HG02840 (cell line): ENCODE data around the gene DAPK1.

Experiments
- ATAC-seq: cut with Tn5 transposase; IDR thresholded peaks from one replicate; pipeline ENCODE4 v1.9.1; 2021; ENCODE audit warnings: mild to moderate bottlenecking, moderate library complexity, moderate number of reproducible peaks; ENCODE audit not compliant: unreplicated experiment, low FRiP score

Gene DAPK1

DNA sequence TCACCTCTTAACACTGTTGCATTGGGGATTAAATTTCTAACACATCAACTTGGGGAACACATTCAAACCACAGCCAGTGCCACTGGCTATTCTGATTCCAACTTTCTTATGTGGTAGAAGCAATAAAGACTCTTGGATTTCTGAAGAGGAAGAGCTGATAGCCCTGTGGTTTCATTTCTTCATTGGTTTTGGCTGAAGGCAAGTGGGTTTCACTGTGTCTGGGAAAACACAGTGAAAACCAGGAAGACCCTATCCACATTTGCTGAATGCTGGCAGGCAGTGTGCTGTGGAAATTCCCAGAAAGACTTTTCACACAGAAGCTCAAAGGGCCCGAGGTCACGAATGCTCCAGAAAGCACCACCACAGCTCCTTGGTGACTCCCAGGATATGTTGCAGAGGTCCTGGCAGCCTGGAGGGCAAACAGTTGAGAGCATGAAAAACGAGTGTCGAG, 67.1 kb downstream of the DAPK1 start:
- no peak for ATAC-seq

DNA sequence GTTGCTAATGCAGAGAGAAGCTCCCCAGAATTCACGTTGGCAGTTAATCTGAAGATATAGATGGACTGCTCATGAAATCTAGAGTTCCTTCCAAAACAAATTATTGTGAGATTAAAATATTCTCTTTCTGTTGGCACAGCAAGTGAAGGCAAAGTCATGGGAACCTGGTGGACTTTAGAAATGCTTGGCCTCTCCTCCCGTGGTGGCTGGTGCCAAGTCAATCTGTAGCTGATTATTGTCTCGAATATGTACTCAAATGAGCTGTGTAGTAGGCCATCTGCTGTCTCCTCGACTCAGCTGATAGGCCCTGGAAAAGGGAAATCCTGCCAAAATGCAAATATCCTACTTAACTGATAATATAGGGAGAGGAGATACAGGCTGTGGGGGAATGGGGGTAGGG, 69.3 kb downstream of the DAPK1 start:
- ATAC-seq: no peak

DNA sequence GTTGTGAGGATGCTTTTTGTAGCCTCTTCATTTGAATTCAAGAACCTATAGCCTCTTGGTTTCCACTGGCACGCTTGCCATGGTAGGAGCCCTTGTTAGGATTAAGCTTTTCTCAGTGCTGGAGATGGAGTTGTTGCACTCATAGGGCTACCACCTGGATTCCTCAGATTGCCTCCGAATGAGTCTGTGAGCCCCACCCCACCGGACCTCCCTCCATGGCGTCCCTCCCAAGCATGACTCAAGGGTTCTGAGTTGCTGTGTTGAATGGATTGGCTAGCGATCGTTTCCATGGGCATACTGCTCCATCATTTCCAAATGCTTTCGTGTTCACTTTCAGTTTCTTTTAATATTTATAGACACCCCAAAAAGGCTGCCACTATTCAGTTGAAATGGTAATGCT, 69.9 kb downstream of the DAPK1 start:
- no peak for ATAC-seq

DNA sequence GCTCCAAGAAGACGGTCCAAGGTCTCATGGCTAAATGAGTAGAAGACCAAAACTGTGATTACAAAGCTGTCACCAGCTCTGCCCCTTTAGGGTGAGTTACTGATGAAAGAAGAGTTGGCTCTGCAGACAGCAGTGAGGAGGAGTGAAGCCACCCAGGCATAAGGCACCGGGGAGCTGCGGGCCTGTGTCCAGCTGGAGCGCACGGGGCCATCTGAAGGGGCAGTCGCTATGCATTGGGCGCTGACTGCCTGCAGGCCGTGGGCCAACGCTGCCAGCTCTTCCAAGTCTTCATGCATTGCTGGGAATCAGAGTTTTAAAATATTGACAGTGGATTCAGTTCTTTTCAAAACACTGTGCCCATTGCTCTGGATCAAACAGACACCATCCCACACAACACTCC, 70.3 kb downstream of the DAPK1 start:
- ATAC-seq: no peak

DNA sequence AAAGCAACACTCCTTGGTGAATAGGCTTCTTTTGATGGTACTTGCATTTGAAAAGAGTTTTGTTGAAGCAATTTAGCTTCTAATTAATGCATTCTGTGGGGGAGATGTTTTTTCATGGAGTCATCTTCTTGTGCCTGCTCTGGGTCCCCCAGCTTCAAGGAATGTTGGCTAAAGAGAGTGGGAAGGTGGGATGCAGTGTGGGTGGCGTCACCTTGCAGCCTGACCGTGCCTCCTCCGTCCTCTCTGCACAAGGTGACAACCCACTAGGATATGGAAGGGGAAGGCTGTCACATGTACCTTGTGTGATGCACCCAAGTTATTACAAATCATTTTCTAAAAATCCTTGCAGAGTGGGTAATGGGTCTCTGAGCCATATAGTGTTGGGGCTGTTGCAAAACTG, 70.7 kb downstream of the DAPK1 start:
- no peak for ATAC-seq

DNA sequence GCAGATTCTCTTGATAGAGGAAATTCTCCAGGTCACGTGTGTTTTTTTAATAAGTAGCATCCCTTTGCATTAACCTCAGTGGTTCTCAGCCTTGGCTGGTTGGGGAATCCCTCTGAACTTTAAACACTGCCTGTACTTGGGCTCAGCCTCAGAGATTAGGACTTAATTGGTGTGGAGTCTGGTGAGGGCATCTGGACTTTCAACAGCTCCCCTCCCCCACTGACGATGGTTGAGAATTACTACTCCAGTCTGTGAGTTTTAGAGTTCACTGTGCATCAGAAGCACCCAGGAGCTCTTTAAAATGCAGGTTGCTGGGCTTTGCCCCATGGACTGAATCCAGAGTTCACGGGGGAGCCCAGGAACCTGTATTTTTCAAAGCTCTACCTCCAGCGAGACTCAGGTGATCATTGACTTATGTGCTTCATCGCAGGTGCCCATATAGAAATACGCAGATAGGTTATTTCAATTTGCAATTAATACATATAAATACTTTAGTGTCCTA, 71.4 kb downstream of the DAPK1 start:
- ATAC-seq: no peak

DNA sequence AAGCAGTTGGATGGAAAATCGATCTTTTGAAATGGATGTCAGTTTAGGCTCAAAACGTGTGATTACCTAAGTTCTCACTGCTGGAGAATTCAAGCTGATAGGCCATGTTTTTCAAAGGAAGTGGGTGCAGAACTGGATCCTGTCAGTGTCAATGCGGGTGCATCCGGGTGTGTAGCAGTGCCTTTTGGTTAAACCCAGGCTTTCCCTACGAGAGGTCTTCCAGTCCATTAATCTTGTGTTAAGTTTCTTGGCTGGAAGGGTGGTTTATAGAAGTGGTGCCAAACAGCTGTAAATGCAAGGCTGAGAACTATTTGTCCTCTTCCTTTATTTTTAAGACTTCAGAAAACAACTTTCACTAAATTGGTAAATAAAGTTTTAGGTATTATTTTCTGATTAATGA, 71.9 kb downstream of the DAPK1 start:
- ATAC-seq: no peak

DNA sequence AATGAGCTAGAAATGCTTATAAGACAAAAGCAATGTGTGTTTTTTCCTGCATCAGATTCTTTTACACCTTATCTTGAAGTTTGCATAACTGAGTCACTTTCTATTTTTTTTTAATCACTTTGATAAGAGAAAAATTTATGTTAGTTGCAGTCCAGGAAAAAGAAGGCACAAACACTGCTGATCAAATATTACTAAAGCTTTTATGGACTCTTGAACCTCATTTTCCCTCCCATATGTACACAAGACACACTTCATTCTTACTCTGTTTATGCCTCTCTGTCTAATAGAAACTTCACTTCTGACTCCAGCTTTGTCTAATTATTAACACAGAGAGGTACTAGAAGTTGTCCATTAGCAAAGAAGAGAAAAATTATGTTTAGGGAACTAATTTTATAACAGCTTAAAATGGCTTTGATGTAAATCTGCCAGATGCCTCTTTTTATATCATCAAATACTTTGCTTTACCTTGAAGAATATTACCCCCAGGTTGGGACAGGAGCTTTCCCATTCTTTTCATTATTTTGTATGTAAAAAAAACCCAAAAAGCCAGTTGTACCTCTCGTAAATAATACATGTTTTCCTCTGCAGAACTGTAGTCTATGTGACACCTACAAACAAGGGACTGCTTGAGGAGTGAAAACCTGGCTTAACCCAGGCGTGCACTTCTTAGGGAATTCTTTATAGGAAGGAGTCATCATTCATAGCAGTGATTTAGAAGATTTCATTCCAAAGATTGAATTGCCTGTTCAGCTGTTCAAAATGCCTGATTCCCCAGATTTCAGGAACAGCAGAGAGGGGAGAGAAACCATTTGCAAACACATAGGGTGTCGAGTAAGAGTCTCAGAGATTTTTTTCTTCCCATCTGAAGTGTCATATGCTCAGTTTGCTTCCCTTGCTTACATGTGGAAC, 72.6 kb downstream of the DAPK1 start:
- ATAC-seq: no peak

DNA sequence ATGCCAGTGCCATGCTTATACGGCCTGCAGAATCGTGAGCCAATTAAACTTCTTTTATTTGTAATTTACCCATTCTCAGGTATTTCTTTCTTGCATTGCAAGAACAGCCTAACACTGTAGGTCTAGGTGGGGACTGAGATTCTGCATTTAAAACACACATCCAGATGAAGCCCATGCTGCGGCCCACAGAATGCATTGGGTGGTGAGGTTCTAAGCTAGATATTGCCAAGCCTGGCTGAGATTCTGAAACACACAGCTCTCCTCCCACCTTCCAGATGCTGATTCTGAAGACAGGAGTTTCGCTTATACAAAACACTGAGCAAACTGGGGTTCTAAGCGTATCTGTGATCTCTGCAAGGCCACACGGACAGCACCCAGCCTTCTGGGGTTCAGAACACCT, 75.1 kb downstream of the DAPK1 start:
- no peak for ATAC-seq

DNA sequence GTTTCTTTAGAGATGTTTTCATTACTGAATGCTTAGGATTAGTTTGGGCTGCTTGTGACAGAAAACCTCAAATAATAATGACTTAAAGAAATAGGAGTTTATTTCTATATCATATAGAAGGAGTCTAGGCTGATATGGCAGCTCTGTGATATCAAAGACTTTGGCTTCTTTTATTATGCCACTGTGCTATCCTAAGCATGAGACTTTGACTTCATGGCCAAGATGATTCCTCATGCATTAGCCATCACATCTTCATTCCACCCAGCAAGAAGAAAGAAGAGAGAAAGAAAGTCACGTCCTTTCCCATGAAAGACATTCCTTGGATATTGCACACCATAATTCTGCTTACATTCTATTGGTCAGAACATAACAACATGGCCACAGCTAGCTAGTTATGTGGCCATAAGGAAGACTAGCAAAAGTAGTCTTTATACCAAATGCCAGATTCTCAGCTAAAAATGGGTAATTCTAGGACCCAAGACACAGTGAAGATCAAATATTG, 76.2 kb downstream of the DAPK1 start:
- ATAC-seq: no peak

DNA sequence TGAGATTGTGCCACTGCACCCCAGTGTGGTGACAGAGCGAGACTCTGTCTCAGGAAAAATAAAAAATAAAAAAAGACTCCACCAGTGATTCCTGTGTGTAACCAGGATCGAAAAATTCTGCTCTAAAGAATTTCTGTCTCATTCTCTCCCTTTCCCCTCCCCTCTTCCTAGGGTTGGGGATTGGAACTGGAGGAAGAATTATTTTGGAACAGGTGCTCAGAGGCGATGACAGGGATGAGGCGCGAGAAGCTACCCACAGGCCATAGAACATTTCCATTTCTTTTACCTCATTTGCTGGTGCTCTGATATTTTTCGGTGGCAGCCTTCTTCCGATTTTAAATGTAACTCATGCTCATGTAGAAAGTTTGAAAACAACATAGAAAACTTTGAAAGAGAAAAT, 80.1 kb downstream of the DAPK1 start:
- no peak for ATAC-seq

DNA sequence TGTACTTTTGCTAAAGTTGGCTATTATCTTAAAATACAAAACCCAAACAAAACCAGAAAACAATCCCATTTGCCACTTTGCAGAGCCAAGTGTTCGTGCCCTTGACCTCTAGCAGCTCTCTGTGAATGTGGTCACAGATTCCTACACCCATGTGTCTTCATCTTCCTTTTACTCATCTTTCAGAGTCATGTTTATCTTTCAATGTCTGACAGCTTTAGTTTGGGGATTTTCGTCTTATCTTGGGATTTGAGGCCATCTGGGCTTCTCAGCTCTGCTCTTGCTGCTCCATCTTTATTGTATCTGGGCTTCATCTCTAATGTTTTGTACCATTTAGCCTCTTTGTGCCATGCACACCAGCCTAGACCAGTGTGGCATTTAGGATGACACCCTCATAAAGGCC, 81.0 kb downstream of the DAPK1 start:
- ATAC-seq: no peak

DNA sequence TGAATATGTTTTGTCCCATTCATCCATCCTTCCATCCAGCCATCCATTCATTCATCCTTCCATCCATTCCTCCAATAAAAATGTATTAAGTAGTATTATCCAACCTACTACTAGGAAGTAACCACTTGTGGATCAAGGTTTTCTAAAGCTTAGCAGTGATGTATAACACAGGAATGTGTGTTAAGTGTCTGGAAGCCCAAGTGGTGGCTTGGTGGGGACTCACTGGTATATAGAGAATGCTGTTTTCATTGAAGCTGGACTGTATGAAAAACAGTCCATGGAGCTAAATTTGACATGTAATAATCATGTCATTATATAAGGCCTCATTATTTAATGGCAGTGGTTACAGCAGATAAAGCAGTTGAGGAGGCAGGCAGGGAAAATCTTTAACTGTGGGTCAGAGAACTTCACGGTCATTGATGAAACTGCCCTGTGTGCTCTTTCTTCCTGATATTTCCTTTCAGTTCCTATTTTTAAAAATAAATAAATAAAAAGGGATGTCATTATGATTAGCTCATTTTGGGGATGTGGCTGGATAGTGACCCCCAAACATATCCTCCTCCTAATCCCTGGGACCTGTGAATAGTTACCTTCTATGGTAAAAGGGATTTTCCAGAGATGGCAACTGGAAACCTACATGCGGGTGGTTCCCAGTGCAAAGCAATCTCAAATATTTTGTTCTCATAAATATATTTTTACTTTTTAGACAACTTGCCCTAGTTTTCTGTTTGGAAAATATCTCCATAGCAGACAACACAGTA, 82.3 kb downstream of the DAPK1 start:
- no peak for ATAC-seq

DNA sequence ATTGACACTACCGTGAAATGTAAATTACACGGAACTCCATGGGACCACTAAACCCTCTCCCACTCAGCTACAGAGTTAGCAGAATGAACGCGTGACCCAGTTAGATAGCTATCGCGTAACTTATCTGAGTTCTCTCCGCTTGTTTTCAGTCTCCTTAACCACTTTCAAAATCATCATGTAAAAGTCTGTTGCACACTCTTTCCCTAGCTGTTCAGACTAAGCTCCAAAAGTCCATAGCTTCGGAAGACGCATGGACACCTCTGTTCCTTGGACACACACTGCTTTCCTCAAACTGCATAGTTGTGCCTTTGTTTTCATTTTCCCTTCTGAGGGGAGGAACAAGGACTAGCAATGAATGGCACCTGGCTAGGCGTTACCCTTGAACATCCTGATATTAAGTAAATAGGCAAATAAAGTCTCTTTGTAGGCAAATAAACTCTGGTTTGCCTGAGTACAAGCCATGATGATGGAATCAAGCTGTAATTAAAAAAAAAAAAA, 83.3 kb downstream of the DAPK1 start:
- no peak for ATAC-seq

DNA sequence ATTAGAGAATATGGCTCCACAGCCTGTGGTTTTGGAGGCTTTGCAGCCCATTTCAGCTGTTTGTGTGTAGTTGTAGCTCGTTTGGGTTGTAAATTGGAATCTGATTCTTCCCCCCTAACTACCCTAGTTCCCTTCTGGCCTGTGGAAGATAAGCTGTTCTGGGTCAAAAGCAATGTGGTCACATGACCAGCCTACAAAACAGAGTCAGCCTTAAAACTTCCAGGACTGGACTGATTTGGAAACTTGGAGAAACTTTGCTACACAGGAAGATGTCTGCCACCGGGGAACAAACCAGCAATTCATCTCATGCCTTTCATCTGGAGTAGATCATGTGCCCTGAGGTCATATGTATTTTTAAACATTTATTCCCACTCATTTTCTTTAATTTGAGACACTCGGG, 83.8 kb downstream of the DAPK1 start:
- ATAC-seq: no peak

DNA sequence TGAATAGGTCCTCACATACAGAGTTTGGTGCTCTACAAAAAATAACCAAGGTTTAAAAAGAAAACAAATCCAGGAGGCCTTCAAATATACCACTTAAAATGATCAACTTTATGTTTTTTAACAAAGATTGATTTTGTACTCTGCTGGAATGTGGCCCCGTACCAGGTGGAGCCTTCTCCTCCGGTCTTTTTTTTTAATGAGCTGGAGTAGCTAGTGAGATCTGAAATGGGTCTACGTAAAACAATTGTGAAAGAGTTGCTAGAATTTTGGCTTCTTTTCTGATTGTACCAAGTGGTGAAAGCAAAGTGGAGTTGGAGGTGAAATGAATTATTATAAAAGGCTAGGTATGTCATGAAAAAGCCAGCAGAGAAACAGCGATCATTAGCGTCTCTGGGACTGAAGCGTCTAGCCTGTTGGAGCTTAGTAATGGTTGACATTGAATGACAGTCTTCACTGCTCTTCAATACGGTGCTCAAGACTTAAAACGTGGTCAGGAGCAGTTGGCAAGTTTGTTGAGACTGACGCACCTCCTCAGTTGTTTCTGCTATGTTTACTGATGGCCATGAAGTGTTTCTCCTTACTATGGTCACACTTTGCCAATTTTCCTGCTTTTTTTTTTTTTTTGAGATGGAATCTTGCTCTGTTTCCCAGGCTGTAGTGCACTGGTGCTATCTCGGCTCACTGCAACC, 84.4 kb downstream of the DAPK1 start:
- no peak for ATAC-seq

DNA sequence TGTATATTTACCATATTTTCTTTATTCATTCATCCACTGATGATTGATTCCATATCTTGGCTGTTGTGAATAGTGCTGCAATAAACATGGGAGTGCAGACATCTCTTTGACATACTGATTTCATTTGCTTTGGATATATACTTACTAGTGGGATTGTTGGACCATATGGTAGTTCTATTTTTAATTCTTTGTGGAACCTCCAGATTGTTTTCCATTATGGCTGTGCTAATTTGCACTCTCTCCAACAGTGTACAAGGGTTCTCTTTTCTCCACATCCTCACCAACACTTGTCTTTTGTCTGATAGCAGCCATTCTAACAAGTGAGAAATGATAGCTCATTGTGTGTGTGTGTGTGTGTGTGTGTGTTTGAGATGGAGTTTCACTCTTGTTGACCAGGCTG, 86.7 kb downstream of the DAPK1 start:
- ATAC-seq: no peak

DNA sequence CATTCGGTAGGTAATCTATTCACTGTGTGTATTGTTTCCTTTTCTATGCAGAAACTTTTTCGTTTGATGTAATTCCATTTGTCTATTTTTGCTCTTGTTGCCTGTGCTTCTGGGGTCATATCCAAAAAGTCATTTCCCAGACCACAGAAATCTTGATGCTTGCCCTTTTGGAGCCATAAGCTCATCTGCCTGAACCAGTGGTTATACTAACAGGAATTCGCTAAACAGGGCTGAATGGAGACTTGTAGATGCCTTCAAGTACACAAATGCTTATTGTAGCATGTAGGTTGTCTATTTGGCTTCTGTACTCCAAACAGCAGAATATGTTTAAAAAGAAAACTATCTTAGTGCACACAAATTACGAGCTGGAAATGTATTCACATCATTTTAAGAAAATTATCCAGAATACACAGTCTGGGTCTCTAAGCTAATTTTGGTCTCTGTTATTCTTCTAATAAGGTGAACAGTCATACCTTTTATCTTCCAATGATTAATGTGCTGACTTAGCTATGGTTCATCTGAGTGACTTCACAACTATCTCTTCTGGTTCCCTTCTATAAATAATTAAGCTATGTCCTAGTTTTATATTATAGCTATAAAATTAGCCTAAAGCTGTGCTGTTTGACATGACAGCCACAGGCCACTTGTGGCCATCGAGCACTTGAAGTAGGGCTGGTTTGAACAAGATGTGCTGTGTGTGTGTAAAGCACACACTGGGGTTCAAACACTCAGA, 87.6 kb downstream of the DAPK1 start:
- ATAC-seq: no peak

DNA sequence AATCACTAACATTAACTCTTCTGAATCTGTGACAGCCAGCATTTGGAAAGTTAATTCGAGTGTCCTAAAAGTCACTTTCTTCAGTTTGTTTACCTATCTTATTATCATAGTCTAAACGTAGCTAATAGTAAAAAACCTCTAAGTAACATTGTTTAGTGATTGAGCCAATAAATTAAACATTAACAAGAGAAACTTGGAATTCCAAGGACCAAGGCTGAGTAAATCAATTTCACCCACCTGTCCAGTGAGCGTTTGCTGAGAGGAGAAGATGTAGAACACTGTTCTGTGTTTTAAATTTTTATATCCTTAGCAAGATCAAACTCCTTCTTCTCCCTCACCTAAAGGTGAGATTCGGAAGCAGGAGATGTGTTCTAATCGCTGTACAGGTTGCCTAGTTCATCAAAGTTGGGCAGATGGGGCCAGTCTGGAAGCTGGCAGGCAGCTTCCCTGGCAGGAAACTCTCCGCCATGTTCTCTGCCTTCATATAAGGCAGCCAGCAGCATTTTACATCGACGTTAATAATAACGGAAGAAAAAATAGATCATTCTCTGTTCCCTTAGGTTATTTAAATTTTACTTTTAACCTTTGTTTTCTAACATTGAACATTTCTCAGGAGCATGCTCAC, 89.2 kb downstream of the DAPK1 start:
- ATAC-seq: no peak

DNA sequence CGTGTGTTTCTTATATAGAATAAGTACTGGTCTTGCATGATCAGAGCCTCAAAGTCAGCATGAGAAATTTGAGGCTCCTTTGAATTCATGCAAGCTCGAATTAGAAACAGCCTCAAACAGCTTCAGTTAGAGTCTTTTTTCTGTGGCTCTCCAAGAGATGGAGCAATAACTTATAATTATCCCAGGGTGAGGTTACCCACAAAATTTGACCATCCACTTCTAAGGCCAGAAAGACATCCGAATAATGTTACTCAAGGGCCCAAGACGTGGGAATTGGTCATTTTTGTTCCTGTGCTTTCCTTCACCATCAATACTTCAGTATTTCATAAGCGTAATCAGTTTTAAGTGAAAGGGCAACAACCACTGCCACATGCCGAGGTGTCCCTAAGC, 89.7 kb downstream of the DAPK1 start:
- ATAC-seq: no peak
